NCI-H2107 treated with DMSO at 0.1 percent for 48 hours (cell line): Measurements from ENCODE around the gene CHRNG.

Source experiments
- DNase-seq: peaks from one replicate; lab custom pipeline; 2025; ENCODE audit not compliant: unreplicated experiment; lab: John Stamatoyannopoulos, UW

The CHRNG gene, protein sequence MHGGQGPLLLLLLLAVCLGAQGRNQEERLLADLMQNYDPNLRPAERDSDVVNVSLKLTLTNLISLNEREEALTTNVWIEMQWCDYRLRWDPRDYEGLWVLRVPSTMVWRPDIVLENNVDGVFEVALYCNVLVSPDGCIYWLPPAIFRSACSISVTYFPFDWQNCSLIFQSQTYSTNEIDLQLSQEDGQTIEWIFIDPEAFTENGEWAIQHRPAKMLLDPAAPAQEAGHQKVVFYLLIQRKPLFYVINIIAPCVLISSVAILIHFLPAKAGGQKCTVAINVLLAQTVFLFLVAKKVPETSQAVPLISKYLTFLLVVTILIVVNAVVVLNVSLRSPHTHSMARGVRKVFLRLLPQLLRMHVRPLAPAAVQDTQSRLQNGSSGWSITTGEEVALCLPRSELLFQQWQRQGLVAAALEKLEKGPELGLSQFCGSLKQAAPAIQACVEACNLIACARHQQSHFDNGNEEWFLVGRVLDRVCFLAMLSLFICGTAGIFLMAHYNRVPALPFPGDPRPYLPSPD

DNA sequence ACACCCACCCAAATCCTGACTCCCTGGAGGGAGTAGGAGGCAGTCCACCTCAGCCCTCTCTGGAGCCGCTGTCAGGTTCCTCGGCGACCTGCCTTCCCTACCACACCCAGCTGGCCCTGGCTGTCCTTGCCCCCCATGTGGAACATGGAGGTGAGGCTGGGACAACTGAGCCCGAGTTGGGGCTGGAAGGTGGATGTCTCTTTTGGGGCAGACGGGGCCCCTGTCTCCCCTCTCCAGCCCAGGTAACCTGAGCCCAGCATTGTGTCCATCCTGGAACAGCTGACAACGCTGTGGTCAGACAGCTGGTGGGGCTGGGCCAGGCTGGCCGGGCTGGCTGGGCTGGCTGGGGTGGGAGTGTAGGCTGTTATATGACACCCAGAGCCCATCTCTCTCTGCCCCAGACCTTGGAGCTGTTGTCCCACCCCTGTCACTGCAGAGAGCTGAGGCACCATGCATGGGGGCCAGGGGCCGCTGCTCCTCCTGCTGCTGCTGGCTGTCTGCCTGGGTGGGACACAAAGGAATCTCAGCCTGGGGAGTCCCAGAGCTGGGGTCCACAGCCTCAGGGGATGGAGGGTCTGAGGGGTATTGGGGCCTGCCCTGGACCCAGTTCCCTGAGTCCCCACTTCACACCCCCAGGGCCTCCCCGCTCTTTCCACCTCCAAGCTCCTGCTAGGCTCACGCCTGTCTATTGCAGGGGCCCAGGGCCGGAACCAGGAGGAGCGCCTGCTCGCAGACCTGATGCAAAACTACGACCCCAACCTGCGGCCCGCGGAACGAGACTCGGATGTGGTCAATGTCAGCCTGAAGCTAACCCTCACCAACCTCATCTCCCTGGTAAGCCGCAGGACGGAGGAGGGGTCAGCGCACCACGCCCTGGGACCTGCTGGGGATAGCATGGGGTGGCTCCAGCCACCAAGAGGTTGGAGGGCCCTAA lies at the start of gene CHRNG:
Gene CHRNG (plus strand): TSS at position 395 of the 934 bp plus-strand sequence. CDS start 56 bp downstream, at position 451.
- DNase-seq, result no peak

GRCh38 chr2:232490221-232491138 lies 49.0 kb upstream of the CHRNG start:
- no peak for DNase-seq

GRCh38 chr2:232491139-232491780 lies 48.2 kb upstream of the CHRNG start:
- DNase-seq, result no peak

DNA sequence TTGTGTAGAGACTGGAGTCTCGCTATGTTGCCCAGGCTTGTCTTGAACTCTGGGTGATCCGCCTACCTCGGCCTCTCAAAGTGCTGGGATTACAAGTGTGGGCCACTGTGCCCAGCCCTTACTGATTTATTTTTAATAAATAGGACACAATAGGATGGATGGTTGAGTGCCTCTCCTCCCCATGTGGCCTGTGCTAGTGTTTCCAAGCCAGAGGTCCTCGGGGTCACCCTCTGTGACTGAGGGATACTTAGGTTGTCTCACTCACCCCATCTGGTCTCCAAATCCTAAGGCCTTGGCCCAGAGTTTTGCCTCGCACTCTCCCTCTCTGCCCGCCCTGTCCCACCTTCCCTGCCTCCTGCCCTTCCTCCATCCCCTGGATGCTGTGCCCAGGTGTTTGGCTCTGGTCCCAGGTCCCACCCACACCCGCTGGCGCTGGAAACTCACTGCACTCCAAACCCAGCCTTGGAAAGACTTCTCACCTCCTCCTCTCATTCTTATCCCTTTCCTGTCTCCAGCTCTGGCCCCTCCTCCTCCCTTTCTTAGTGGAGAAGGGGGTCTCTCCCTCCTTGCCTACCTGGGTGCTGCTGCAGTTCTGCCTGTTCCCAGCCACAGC lies 47.1 kb upstream of the CHRNG start:
- DNase-seq, result no peak

- no peak for DNase-seq
These were observed 46.4 kb upstream of the CHRNG start for GRCh38 chr2:232492963-232493700.

DNA sequence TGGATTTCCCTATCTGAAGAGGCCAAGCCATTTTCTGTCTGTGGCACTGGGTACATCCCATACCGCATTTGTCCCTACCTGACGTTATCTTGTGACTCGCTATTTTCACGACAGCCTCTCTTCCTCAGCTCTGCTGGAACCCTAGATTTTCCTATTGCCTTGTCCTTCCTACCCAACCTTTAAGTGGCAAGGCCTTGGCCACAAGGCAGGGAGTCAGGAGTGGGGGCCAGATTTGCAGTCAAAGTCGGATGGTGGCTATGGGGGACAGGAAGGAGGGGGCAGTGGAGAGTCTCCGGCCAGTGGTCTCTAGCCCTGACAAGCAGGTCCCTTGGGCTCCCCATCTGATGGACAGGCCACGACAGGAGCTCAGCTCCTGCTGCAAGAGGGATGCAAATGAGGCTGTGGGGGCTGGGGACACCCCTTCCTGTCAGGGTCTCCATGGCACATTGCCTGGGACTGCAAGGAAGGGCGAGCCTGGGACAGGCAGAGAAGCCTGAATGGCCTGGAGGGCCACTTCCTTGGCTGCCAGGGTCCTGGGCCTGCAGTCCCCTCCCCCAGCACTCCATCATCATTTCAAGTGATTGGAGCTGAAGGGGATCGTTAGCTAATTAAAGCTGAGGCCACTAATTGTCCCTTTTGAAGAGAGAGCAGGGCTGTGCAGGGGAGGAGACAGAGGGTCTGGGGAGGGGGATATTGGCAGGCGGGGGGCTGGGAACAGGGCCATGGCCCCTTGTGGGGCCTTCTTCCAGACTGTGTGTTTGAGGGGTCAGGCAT lies 45.6 kb upstream of the CHRNG start:
- no peak for DNase-seq

DNA sequence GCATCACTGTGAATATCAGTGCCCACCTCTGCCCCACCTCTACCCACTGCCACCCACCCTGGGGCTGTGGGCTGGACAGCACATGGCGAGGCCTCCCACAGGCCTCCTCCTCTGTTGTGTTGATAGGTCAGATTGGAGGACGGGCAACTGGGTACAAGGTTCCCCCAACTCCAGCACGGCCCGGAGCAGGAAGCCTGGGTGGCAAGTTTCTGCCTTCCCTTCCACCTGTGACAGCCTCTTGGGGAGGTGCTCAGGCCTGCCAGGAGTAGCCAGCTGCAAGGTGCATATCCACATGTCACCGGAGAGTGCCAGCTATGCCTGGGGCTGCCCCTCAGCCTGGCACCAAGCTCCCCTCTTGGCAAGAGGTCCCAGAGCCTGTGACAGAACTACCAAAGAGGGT lies 45.0 kb upstream of the CHRNG start:
- DNase-seq, result no peak

- no peak for DNase-seq
These were observed 44.2 kb upstream of the CHRNG start for GRCh38 chr2:232495292-232495691.

GRCh38 chr2:232496501-232497270 lies 42.8 kb upstream of the CHRNG start:
- DNase-seq, result no peak

DNA sequence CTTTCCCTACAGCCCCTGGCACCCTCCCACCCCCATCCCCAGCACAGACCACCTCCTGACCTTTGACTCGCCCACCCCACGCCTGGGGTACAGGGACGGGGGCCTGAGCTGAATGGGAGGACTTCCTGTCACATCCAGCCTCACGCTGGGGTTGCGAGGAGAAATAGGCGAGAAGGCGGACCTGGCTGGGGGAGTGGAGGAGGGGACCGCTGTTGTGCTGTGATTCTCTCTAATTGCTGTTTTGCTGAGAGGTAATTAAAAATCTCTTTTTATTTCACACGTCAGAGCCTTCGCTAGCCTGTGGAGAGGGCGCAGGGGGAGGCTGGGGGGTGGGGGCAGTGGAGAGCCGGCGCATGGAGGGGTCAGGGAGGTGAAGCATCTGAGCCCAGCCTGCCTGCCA lies 42.1 kb upstream of the CHRNG start:
- no peak for DNase-seq

- no peak for DNase-seq
These were observed 41.0 kb upstream of the CHRNG start for GRCh38 chr2:232498452-232498851.

DNA sequence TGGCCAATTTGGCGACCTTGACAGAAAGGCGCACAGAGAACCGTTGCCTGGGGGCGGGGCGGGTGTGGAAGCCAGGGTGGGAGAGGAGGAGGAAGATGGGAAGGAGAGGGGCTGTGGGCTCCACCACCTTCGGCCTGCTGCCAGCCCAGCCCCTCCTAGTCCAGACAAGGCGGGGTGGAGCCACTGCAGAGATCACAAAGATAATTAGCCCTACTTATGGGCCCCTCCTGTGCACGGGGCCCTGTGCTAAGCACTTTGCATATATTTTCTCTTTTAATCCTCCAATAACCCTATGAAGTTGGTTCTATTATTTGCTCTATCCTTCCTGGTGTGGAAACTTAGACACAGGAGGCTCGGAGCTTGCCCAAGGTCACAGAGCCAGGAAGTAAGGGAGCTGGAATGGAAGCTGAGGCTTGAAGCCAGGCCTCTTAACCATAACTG lies 38.1 kb upstream of the CHRNG start:
- DNase-seq, result no peak

GRCh38 chr2:232501794-232502390 lies 37.6 kb upstream of the CHRNG start:
- DNase-seq, result no peak

- DNase-seq, result no peak
These were observed 37.0 kb upstream of the CHRNG start for GRCh38 chr2:232502511-232502910.

DNA sequence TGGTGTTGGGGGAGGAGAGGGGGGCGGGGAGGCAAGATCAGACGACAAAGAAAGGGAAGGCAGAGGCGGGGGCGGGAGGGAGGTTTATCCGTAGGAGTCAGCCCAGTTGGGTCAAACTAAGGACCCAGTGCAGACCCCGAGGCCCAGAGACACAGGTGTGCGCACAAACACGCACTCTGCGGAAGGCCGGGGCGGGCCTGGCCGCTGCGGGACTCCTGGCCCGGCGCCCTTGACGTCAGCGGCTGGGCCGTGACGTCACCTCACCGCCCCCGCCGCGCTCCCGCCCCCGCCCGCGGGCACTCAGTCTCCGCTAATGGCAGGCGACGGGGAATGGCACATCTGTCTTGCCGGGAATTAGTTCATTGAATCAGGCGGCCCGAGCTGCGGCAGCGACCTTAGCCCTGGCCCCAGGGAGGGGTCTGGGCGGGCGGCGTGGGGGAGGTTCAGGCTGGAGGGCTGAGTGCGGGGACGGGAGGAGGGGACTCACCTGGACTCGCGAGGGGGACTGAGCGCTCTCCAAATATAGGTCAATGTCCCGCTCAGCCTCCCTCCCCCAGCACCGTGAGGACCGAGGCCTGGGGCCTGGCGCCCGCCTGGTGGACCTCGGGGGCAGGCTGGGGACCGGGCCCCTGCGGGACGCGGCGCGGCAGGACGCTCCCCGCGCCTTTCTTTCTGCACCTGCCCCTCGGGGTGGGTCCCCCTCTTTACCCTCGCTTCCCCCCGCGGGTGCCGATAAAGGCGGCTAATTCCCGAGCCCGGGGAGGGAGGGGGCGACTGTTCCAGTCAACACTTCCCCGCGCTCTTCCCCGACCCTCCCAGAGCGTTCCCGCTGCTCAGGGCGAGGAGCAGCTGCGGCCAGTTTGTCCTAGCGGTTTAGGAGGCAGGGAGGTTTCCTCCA lies 36.3 kb upstream of the CHRNG start:
- no peak for DNase-seq

- no peak for DNase-seq
These were observed 35.6 kb upstream of the CHRNG start for GRCh38 chr2:232503809-232504323.
